BJ (cell line): ENCODE measurements around the gene NCAPD2. TPM values are rescaled to one million over a fixed set of nuclear protein-coding genes. Genes with fewer than 3 reads are reported as not detected.
A peak's percentile ranks its signal among the peaks of the same experiment; 100 is the strongest.

Source experiments
- CTCF ChIA-PET: fragments of 350-600 bp; formaldehyde crosslinking; extraction: SDS; loops from one replicate; lab custom pipeline; 2021; ENCODE audit warnings: antibody characterized with exemption, inconsistent platforms; lab: Yijun Ruan, JAX
- POLR2A ChIA-PET: fragments of 300-600 bp; sonication (Branson Sonifier 250); formaldehyde crosslinking; extraction: SDS; loops from one replicate; lab custom pipeline; 2021; ENCODE audit warnings: antibody characterized with exemption; lab: Charles Lee
- DNase-seq: peaks from one replicate; pipeline ENCODE4 v3.0.0-alpha.2; 2011; ENCODE audit warnings: low read depth
- H3K27me3 ChIP-seq: 2 replicates; pipeline ENCODE4 v1.6.0; 2011; ENCODE audit warnings: low read length; ENCODE audit not compliant: control insufficient read depth, insufficient read depth
- H3K36me3 ChIP-seq: 2 replicates; pipeline ENCODE4 v1.5.1; 2011; ENCODE audit warnings: low read length; ENCODE audit not compliant: control insufficient read depth, insufficient read depth
- H3K4me3 ChIP-seq: 2 replicates; pipeline ENCODE4 v1.5.1; 2011; ENCODE audit warnings: low read depth, mild to moderate bottlenecking, control low read depth, low read length
- polyA plus RNA-seq: library from polyadenylated mRNA; depleted of rRNA; stranded (reverse); fragments of >200 nt; gene quantifications from 2 replicates; pipeline ENCODE4 v1.2.3, GENCODE V29; 2011
- TF ChIP-seq, protein P1 (sequence below): IDR thresholded peaks from 2 replicates; pipeline ENCODE4 v1.5.1; 2011; ENCODE audit warnings: low read depth, mild to moderate bottlenecking, control low read depth, inconsistent platforms, low read length, moderate library complexity; ENCODE audit not compliant: insufficient read depth

Gene NCAPD2
- polyA plus RNA-seq, 1 experiment, result 65.6 TPM

DNA sequence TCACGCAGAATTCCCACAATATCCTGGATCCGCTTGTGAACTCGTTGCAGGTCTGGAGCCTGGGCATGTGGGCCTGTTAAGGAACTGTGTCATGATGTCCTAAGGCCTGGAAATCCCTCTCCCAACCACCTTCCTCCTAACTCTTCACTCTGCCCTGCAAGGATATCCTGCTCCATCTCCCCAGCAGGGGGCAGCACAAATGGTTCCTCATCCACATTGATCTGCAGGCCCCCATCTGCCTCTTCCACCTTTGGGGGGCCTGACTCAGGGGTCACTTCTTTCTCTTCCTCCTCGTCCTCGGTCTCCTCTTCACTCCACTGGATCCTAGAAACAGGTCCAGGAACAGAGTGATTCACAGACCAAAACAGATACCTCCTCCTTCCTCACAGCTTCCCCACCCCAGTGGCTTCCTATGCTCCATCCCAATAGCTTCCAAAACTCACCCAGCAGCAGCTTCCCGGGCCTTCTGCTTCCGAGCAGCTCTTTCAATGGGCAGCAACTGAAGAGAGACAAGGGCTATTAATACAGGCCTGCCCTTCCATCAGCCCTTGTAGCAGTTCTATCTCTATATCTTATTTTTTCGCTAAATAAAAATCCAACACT, 69.6 kb downstream of the NCAPD2 start:
- DNase-seq, result no peak
- CTCF ChIA-PET, result interaction anchor here (0.7 to 6.7 kb wide), 13 partner anchors 9 to 127 kb away, joined by 3 to 59 read pairs (median 3); partner anchors contain the start of gene IFFO1
- H3K4me3 ChIP-seq, result no peak overlapping the region
- H3K36me3 ChIP-seq, result peaks cover 27% of the 10 kb centered on the region
- no peaks in the 10 kb centered on the region for H3K27me3 ChIP-seq
- POLR2A ChIA-PET, result no interaction called here
- TF ChIP-seq, protein P1, sequence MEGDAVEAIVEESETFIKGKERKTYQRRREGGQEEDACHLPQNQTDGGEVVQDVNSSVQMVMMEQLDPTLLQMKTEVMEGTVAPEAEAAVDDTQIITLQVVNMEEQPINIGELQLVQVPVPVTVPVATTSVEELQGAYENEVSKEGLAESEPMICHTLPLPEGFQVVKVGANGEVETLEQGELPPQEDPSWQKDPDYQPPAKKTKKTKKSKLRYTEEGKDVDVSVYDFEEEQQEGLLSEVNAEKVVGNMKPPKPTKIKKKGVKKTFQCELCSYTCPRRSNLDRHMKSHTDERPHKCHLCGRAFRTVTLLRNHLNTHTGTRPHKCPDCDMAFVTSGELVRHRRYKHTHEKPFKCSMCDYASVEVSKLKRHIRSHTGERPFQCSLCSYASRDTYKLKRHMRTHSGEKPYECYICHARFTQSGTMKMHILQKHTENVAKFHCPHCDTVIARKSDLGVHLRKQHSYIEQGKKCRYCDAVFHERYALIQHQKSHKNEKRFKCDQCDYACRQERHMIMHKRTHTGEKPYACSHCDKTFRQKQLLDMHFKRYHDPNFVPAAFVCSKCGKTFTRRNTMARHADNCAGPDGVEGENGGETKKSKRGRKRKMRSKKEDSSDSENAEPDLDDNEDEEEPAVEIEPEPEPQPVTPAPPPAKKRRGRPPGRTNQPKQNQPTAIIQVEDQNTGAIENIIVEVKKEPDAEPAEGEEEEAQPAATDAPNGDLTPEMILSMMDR, result peak; percentile 84

DNA sequence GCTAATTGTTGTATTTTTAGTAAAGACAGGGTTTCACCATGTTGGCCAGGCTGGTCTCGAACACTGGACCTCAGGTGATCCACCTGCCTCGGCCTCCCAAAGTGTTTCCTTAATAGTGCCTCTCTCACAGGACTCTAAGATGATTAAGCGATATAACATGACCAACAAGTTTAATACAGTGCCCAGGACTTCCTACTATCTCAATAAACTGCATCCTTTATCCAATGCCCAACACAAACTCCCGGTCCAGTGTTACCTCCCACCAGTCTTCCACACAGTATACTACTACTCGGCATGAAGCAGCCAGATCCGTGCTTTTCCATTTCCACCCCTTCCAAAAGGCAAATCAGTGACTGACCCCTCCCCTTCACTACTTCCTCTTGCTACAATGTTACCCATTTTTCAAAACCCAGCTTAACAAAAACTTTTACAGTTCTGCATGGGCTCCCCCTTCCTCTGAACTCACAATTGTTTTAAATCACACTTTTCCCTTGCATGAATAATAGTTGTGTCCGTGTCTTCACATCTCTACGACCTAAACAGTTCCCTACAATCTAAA, 73.3 kb downstream of the NCAPD2 start:
- peak overlapping the region; percentile 83 for H3K4me3 ChIP-seq
- no peaks in the 10 kb centered on the region for H3K27me3 ChIP-seq
- ChIA-PET POLR2A (interaction anchor here (0.6 kb wide), 1 partner anchor 9 kb away, joined by 4 read pairs; no protein-coding TSS in a partner anchor), CTCF (interaction anchor here (0.9 to 6.7 kb wide), 4 partner anchors 9 to 32 kb away, joined by 3 to 59 read pairs (median 8); partner anchors contain the start of gene IFFO1)
- TF ChIP-seq, protein P1, result no peak
- H3K36me3 ChIP-seq, result peaks cover 18% of the 10 kb centered on the region
- no peak for DNase-seq

DNA sequence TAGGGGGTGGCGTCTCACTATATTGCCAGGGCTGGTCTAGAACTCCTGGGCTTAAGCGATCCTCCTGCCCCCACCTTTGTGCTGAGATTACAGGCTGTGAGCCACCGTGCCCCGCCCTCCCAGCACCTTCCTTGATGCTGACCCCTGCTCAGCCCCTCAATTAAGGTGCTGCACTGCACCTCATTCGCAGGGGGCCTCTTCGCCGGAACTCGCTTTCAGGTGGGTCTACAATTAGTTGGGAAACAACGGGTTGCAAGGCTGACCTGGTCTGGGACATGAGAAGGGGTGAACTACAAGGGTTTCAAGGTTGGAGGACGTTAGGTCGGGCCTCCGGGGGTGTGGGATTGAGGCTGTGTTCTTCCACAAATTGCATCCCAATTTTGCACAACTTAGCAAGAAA, 75.4 kb downstream of the NCAPD2 start:
- ChIA-PET CTCF (no interaction called here), POLR2A (no interaction called here)
- H3K4me3 ChIP-seq, result no peak overlapping the region
- peaks cover 22% of the 10 kb centered on the region for H3K36me3 ChIP-seq
- TF ChIP-seq, protein P1, result no peak
- no peak for DNase-seq
- no peaks in the 10 kb centered on the region for H3K27me3 ChIP-seq

DNA sequence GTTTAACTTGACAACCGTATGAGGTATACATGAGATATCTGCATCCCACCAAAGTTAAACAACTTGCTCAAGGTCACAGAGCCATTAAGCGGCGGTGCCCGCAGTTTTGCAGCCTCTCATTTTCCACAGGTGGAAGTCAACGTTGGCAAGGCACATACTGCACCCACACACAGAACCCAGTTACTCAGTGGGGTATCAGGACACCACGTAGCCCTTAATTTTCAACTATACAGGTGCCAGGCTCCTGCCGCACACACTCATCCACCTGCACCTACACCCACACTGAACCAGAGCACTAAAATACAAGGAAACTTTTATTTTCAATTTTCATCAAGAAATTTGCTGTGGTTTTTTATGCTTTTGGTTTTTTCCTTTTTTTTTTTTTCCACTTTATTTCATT, 75.9 kb downstream of the NCAPD2 start:
- H3K36me3 ChIP-seq, result peaks cover 24% of the 10 kb centered on the region
- DNase-seq, result no peak
- H3K4me3 ChIP-seq, result no peak overlapping the region
- ChIA-PET POLR2A (no interaction called here), CTCF (interaction anchor here (1.0 to 3.4 kb wide), 6 partner anchors 10 to 129 kb away, joined by 3 to 15 read pairs (median 6); no protein-coding TSS in a partner anchor)
- TF ChIP-seq, protein P1, result no peak
- H3K27me3 ChIP-seq, result no peaks in the 10 kb centered on the region

DNA sequence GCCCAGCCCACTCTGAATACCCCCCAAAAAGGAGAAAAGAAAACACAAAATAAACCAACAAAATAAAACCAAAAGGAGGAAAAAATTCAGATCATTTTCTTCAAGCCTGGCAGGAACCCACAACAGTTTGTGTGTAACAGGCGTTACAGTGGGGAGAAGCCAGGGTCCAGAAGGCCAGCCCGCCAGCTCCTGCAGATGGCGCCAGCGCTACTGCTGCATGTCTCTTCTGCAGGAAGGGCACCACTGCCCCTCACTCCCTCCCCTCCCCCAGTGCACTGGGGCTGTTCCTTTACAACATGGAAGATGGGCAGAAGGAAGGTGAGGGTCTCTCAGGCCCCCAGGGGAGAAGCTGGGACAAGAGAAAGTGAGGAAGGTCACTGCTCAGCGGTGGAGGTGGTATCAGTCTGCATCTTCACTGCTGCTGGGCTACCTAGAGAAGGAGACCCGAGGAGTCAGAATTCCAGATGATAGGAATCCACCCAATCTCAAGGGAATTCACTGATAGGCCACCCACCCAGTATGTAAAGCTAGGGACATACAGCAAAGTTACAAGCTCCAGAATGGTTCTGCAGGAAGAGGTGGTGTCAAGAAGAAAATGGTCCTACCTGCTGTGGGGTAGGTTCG, 76.5 kb downstream of the NCAPD2 start:
- Histone ChIP-seq H3K27me3 (no peaks in the 10 kb centered on the region), H3K36me3 (peaks cover 24% of the 10 kb centered on the region), H3K4me3 (no peak overlapping the region)
- CTCF ChIA-PET, result interaction anchor here (0.6 to 3.4 kb wide), 11 partner anchors 9 to 128 kb away, joined by 3 to 15 read pairs (median 4); partner anchors contain the start of gene VAMP1
- TF ChIP-seq, protein P1, result peak; percentile 62
- DNase-seq, result no peak
- POLR2A ChIA-PET, result no interaction called here
